Subcutaneous abdominal adipose tissue (tissue), 5 donors: ENCODE data around the gene KCNJ5.

Source experiments
- H3K27ac ChIP-seq: one replicate; pipeline ENCODE4 v1.7.0; 2013; ENCODE audit warnings: low read depth, mild to moderate bottlenecking, inconsistent platforms, low read length, moderate library complexity
- H3K27me3 ChIP-seq, 5 donors: one replicate each; pipeline ENCODE4 v1.7.0; 2013; ENCODE audit warnings: low read length in 5 of 5, inconsistent platforms in 1 of 5; ENCODE audit not compliant: control insufficient read depth in 5 of 5, insufficient read depth in 4 of 5
- H3K36me3 ChIP-seq, 5 donors: one replicate each; pipeline ENCODE4 v1.7.0; 2013; ENCODE audit warnings: low read length in 5 of 5; ENCODE audit not compliant: control insufficient read depth in 5 of 5, insufficient read depth in 5 of 5
- H3K4me1 ChIP-seq, 5 donors: one replicate each; pipeline ENCODE4 v1.7.0; 2013; ENCODE audit warnings: low read length in 5 of 5, mild to moderate bottlenecking in 3 of 5, moderate library complexity in 1 of 5; ENCODE audit not compliant: control insufficient read depth in 5 of 5, insufficient read depth in 5 of 5
- H3K4me3 ChIP-seq, 5 donors: one replicate each; pipeline ENCODE4 v1.7.0; 2013; ENCODE audit warnings: low read length in 5 of 5, low read depth in 1 of 5
- H3K9ac ChIP-seq, 5 donors: one replicate each; pipeline ENCODE4 v1.7.0; 2013; ENCODE audit warnings: low read length in 5 of 5, mild to moderate bottlenecking in 4 of 5, moderate library complexity in 3 of 5
- H3K9me3 ChIP-seq, 5 donors: one replicate each; pipeline ENCODE4 v1.7.0; 2013; ENCODE audit warnings: low read length in 5 of 5; ENCODE audit not compliant: control insufficient read depth in 5 of 5
- donor health status: healthy.
- donor health status: healthy.
- donor health status: healthy.
- donor health status: healthy.
- donor health status: healthy.

The KCNJ5 gene

GRCh38 chr11:128937480-128937879 is 46.3 kb downstream of the KCNJ5 start:
- no peak overlapping the region for H3K4me3 ChIP-seq
- H3K27ac ChIP-seq, result no peak overlapping the region
- H3K9me3 ChIP-seq, result no peaks in the 10 kb centered on the region
- no peak overlapping the region for H3K9ac ChIP-seq
- no peaks in the 10 kb centered on the region for H3K36me3 ChIP-seq
- peaks cover 0 to 7% (median 0%) of the 10 kb centered on the region in 5 donors for H3K4me1 ChIP-seq
- peaks cover 3 to 18% (median 14%) of the 10 kb centered on the region in 5 donors for H3K27me3 ChIP-seq

GRCh38 chr11:128938156-128938885 is 47.2 kb downstream of the KCNJ5 start:
- Histone ChIP-seq H3K4me3 (no peak overlapping the region), H3K9me3 (no peaks in the 10 kb centered on the region), H3K4me1 (peaks cover 0 to 7% (median 6%) of the 10 kb centered on the region in 5 donors), H3K27ac (no peak overlapping the region), H3K36me3 (no peaks in the 10 kb centered on the region), H3K9ac (no peak overlapping the region), H3K27me3 (peaks cover 3 to 24% (median 18%) of the 10 kb centered on the region in 5 donors)

DNA sequence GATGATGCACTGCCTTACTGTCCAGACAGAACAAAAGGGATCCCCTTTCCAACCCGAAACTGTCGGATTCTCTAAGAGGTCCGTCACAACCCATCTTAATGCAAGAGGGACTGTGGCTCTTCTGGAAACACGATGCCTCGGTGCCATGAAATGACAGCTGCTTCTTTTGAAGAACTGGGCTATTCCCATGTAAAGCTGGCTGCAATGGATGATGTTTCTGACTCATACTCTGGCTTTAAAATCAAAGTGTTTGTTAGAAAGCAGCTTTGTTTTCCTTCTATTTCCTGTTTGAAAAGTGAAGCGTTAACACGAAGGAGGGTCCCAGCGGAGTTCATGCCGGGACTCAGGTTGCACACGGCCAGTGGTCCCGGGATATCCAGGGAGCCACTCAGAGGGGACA is 48.4 kb downstream of the KCNJ5 start:
- Histone ChIP-seq H3K9ac (no peak overlapping the region), H3K27me3 (peaks cover 3 to 27% (median 21%) of the 10 kb centered on the region in 5 donors), H3K4me1 (peaks cover 0 to 11% (median 6%) of the 10 kb centered on the region in 5 donors), H3K36me3 (no peaks in the 10 kb centered on the region), H3K9me3 (no peaks in the 10 kb centered on the region), H3K4me3 (no peak overlapping the region), H3K27ac (no peak overlapping the region)

DNA sequence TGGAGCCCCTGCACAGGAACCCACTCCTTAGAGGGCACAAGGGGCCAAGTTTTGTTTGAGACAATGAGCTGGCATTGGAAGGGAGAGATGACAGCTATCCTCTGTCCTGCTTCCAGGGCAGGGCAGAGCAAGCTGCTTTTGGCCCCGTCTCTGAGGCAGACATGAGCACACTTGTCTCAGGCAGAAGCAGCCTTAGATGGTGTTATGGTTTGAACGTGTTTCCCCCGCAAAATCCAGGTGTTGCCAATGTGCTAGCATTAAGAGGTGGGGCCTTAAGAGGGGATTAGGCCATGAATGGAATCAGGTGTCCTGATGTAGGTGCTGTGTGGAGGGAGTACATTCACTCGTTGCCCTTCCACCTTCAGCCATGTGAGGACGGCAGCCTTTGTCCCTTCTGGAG is 49.0 kb downstream of the KCNJ5 start:
- Histone ChIP-seq H3K9me3 (no peaks in the 10 kb centered on the region), H3K27me3 (peaks cover 3 to 30% (median 21%) of the 10 kb centered on the region in 5 donors), H3K27ac (no peak overlapping the region), H3K9ac (no peak overlapping the region), H3K4me1 (peaks cover 0 to 11% (median 6%) of the 10 kb centered on the region in 5 donors), H3K4me3 (no peak overlapping the region), H3K36me3 (no peaks in the 10 kb centered on the region)

- Histone ChIP-seq H3K9me3 (no peaks in the 10 kb centered on the region), H3K4me3 (no peak overlapping the region), H3K27ac (no peak overlapping the region), H3K9ac (no peak overlapping the region), H3K36me3 (no peaks in the 10 kb centered on the region), H3K4me1 (peaks cover 0 to 11% (median 6%) of the 10 kb centered on the region in 5 donors), H3K27me3 (peaks cover 3 to 30% (median 21%) of the 10 kb centered on the region in 5 donors)
Measured at GRCh38 chr11:128940603-128941002, 49.4 kb downstream of the KCNJ5 start.

DNA sequence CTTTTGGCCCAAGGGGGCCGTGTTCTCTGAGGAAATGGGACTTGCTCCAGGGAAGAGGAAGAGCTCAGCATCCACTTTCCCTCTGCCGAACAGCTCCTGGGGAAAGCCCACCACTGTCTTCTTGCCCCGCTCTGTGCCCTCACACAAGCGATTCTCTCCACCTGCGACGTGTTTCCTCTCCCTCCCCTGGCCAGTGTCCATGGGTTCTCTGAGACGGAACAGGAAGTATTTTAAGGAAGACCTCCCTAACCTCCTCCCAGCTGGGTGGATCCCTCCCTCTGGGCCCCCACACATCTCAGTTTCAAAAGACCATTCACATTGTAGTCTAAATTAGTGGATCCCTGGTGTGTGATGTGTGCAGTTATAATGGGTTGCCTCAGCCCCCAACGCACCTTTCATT is 50.0 kb downstream of the KCNJ5 start:
- Histone ChIP-seq H3K4me1 (peaks cover 0 to 11% (median 6%) of the 10 kb centered on the region in 5 donors), H3K27me3 (peaks cover 3 to 30% (median 21%) of the 10 kb centered on the region in 5 donors), H3K27ac (no peak overlapping the region), H3K4me3 (no peak overlapping the region), H3K9me3 (no peaks in the 10 kb centered on the region), H3K9ac (no peak overlapping the region), H3K36me3 (no peaks in the 10 kb centered on the region)

GRCh38 chr11:128941573-128942271 is 50.6 kb downstream of the KCNJ5 start:
- H3K9me3 ChIP-seq, result no peaks in the 10 kb centered on the region
- H3K4me3 ChIP-seq, result no peak overlapping the region
- H3K27me3 ChIP-seq, result peaks cover 3 to 30% (median 21%) of the 10 kb centered on the region in 5 donors
- H3K9ac ChIP-seq, result no peak overlapping the region
- peaks cover 0 to 11% (median 4%) of the 10 kb centered on the region in 5 donors for H3K4me1 ChIP-seq
- no peaks in the 10 kb centered on the region for H3K36me3 ChIP-seq
- H3K27ac ChIP-seq, result no peak overlapping the region

DNA sequence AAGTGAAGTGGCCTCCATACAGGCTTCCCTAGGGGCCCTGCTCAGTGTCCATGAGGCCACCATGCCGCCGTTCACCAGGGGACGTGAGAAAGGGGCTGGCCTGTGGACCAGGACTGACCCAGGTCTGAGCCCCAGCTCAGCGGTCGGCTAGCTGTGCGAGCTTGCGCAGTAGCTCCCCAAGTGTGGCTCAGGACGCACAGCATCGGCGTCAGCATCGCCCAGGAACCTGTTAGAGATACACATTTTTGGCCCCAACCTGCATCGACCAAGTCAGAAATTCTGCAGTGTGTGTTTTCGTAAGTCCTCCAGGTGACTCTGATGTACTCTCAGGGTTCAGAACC is 51.1 kb downstream of the KCNJ5 start:
- no peaks in the 10 kb centered on the region for H3K36me3 ChIP-seq
- H3K4me1 ChIP-seq, result peaks cover 0 to 11% (median 0%) of the 10 kb centered on the region in 5 donors

DNA sequence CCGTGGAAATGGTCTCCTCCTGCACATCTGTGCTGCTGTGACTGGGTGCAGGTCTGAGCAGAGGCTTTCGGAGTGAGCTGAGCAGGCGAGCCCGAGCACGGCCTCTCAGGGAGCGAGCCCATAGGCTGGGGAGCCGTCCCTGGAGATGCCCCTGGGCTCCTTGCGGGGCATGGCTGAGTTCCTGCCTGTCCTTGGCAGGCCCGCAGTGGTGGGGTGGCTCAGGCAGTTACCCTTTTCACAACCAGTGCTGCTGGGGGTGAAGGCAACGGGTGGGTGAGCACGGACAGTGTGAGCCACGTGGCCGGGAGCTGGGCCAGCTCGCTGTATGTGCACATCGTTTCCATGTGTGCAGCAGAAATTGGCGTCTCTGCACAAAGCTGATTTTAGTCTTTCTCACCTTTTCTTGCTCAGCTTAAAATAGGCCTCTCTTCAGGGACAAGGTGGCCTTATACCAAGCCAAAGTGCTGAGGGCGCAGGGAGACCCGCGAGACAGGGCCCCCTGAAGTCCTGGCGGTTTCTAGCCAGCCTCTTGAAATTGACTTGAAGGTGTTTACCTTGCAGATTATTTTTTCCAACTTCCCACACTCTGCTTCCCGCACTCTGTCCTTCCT is 51.8 kb downstream of the KCNJ5 start, which contains the start of gene TP53AIP1:
TSS of gene TP53AIP1 (minus strand) at position 55 of the 611 bp plus-strand sequence. CDS start 5,053 bp downstream, outside the sequence.
- Histone ChIP-seq H3K36me3 (no peaks in the 10 kb centered on the region), H3K9ac (no peak within 1 kb of the TSS), H3K9me3 (no peaks in the 10 kb centered on the region), H3K4me1 (peaks cover 0 to 11% (median 0%) of the 10 kb centered on the region in 5 donors), H3K27ac (no peak within 1 kb of the TSS), H3K4me3 (no peak within 1 kb of the TSS), H3K27me3 (peaks cover 3 to 30% (median 21%) of the 10 kb centered on the region in 5 donors)

More for the DNA sequence above, 51.1 kb downstream of the KCNJ5 start:
- Histone ChIP-seq H3K9me3 (no peaks in the 10 kb centered on the region), H3K9ac (no peak overlapping the region), H3K27me3 (peaks cover 3 to 30% (median 21%) of the 10 kb centered on the region in 5 donors), H3K27ac (no peak overlapping the region), H3K4me3 (no peak overlapping the region)
